Measurements from ENCODE around the gene NDE1. TPM values are rescaled to one million over a fixed set of nuclear protein-coding genes. Genes with fewer than 3 reads are reported as not detected.

NDE1 gene
- total and polyA plus RNA-seq, 2 of the 8 experiments (the other 6 are each of a cell fraction or from before 2014, with no cell fraction given): 13.3 to 41.3 TPM

DNA sequence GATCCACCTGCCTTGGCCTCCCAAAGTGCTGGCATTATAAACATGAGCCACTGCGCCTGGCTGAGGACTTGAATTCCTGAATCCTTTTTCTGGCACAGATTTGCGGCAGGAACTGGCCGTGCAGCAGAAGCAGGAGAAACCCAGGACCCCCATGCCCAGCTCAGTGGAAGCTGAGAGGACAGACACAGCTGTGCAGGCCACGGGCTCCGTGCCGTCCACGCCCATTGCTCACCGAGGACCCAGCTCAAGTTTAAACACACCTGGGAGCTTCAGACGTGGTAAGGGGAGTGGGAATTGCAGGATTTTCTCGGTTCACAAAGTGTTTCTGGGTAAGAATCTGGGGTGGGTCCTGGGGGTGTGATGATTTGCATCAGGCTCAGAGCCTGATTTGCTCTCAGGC, 41.0 kb downstream of the NDE1 start:
- H4K20me1 ChIP-seq (replicated peaks in 1 of 2; ENCODE audit: control insufficient read depth in 1 of 2, insufficient read depth in 2 of 2, low read length in 2 of 2): peaks cover 2% of the 10 kb centered on the region in 2 experiments
- H3K23me2 ChIP-seq (ENCODE audit: low read depth, low read length): no peaks in the 10 kb centered on the region
- H2BK15ac ChIP-seq (ENCODE audit: low read length): no peak overlapping the region
- DNase-seq (ENCODE audit: low read depth in 1 of 2, low spot score in 2 of 2) (no peak), FAIRE-seq (no peak)
- no peak overlapping the region for H2AK5ac ChIP-seq (ENCODE audit: low read depth, low read length)
- no peak overlapping the region for H3K56ac ChIP-seq (replicated peaks; ENCODE audit: insufficient read length, low read depth, low read length)
- no peaks in the 10 kb centered on the region for H3K79me1 ChIP-seq (ENCODE audit: low read depth, low read length)
- no peak overlapping the region for H2BK12ac ChIP-seq (ENCODE audit: low read depth, low read length)
- H4K8ac ChIP-seq (ENCODE audit: extremely low read depth, insufficient read depth, low read length): no peak overlapping the region
- H3K14ac ChIP-seq (ENCODE audit: insufficient read length): no peak overlapping the region
- no peak overlapping the region for H4K5ac ChIP-seq (ENCODE audit: insufficient read length, low read depth, low read length)
- WGBS, 2 experiments (ENCODE audit: extremely low coverage in 1 of 2, insufficient coverage in 1 of 2, insufficient read length in 1 of 2, insufficient replicate concordance in 2 of 2, low coverage in 1 of 2, low lambda C conversion rate in 2 of 2, missing lambda C conversion rate in 1 of 2): 96% methylated on average over 10 of the region's 10 CpGs; no CpG with 5 or more reads in 1 of the 2 experiments
- H2AFZ ChIP-seq (ENCODE audit: low read length): no peak overlapping the region
- peaks cover 0 to 21% (median 11%) of the 10 kb centered on the region in 4 experiments; a peak in 7 of 8 replicates for H3K36me3 ChIP-seq (ENCODE audit: control insufficient read depth in 2 of 4, insufficient read depth in 4 of 4, low read length in 3 of 4)
- no peaks in the 10 kb centered on the region for H3K79me2 ChIP-seq (ENCODE audit: control insufficient read depth in 1 of 2, insufficient read depth in 2 of 2, low read length in 2 of 2)
- no peaks in the 10 kb centered on the region for H3K9me3 ChIP-seq (ENCODE audit: insufficient read depth in 2 of 2, low read depth in 1 of 2, low read length in 1 of 2)
- H2BK20ac ChIP-seq (ENCODE audit: low read length): no peak overlapping the region
- H3K18ac ChIP-seq (ENCODE audit: extremely low read depth, low read length): no peak overlapping the region
- H3K4me1 ChIP-seq (replicated peaks in 1 of 4; ENCODE audit: control insufficient read depth in 3 of 4, insufficient read depth in 4 of 4, low read length in 3 of 4): no peaks in the 10 kb centered on the region
- no peak overlapping the region for H2BK120ac ChIP-seq (replicated peaks; ENCODE audit: low read depth, low read length)
- H3K9ac ChIP-seq (replicated peaks in 1 of 4; ENCODE audit: extremely low read depth in 1 of 4, low read depth in 3 of 4, low read length in 3 of 4): no peak overlapping the region
- H3K27ac ChIP-seq (ENCODE audit: low read depth, low read length): no peak overlapping the region
- no peak overlapping the region for H3K23ac ChIP-seq (ENCODE audit: insufficient read length)
- H3K4ac ChIP-seq (replicated peaks; ENCODE audit: insufficient read length, low read depth, low read length): no peak overlapping the region
- no peak overlapping the region for H2BK5ac ChIP-seq (ENCODE audit: low read depth, low read length)
- no peak overlapping the region for H3K4me2 ChIP-seq (ENCODE audit: insufficient read depth in 1 of 2, low read depth in 2 of 2, low read length in 2 of 2)
- ChIA-PET POLR2A (ENCODE audit: partially characterized antibody) (interaction anchor here (1.4 kb wide), 1 partner anchor 10 kb away, joined by 3 read pairs; no protein-coding TSS in a partner anchor), CTCF (ENCODE audit: partially characterized antibody) (interaction anchor here (0.6 to 5.0 kb wide), 3 partner anchors 9 to 106 kb away, joined by 3 to 23 read pairs (median 17); no protein-coding TSS in a partner anchor)
- no peaks in the 10 kb centered on the region for H3K27me3 ChIP-seq (replicated peaks in 1 of 4; ENCODE audit: control insufficient read depth in 3 of 4, extremely low read depth in 1 of 4, insufficient read depth in 3 of 4, low read length in 3 of 4)
- H3K4me3 ChIP-seq (ENCODE audit: extremely low read depth in 1 of 4, insufficient read depth in 2 of 4, low read depth in 3 of 4, low read length in 4 of 4): no peak overlapping the region
- H4K91ac ChIP-seq (replicated peaks; ENCODE audit: insufficient read length, low read length): no peak overlapping the region
- TF ChIP-seq POU5F1 (IDR thresholded peaks at IDR 0.05; ENCODE audit: low read depth, low read length) (no peak), GTF2F1 (IDR thresholded peaks at IDR 0.05; ENCODE audit: borderline replicate concordance, low read depth, low read length) (no peak), TEAD4 (IDR thresholded peaks at IDR 0.05; ENCODE audit: low read depth, low read length) (no peak), TAF7 (optimal IDR thresholded peaks at IDR 0.05; ENCODE audit: borderline replicate concordance, low read depth, low read length) (no peak), FOSL1 (IDR thresholded peaks at IDR 0.05; ENCODE audit: insufficient read depth, low read depth, low read length) (no peak), RXRA (IDR thresholded peaks at IDR 0.05; ENCODE audit: insufficient read depth, low read depth, low read length) (no peak), BRCA1 (IDR thresholded peaks at IDR 0.05; ENCODE audit: low read depth, low read length) (no peak), HDAC6 (IDR thresholded peaks at IDR 0.05; ENCODE audit: low read depth, low read length) (no peak), RAD21 (IDR thresholded peaks at IDR 0.05 in 1 of 2, conservative IDR thresholded peaks at IDR 0.05 in 1 of 2; ENCODE audit: low read depth in 2 of 2, low read length in 2 of 2) (no peak), SIRT6 (IDR thresholded peaks at IDR 0.05; ENCODE audit: low read length) (no peak), NANOG (IDR thresholded peaks at IDR 0.05; ENCODE audit: insufficient read depth, low read depth, low read length, poor library complexity, severe bottlenecking) (no peak), KDM4A (IDR thresholded peaks at IDR 0.05; ENCODE audit: low read depth, low read length, severe bottlenecking) (no peak), CHD1 (IDR thresholded peaks at IDR 0.05; ENCODE audit: low read depth, low read length) (no peak)
- TF ChIP-seq, protein P1, sequence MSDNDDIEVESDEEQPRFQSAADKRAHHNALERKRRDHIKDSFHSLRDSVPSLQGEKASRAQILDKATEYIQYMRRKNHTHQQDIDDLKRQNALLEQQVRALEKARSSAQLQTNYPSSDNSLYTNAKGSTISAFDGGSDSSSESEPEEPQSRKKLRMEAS (IDR thresholded peaks at IDR 0.05): no peak

Measured in H1 (cell line).